OCI-LY3 (cell line): Measurements from ENCODE around the gene CAMK2G.

Experiments
- H2AFZ ChIP-seq: fragments of 200-600, 300-600 bp; shearing (Covaris generic); 2 replicates; pipeline ENCODE4 v1.6.0; 2014; ENCODE audit warnings: antibody characterized with exemption, low read depth, low read length
- H3K27ac ChIP-seq: fragments of 200-600, 300-600 bp; sonication (generic); 2 replicates; pipeline ENCODE4 v1.5.1; 2014; ENCODE audit warnings: mild to moderate bottlenecking, low read length, moderate library complexity, mixed read lengths
- H3K27me3 ChIP-seq: fragments of 200-600, 300-600 bp; sonication (generic); 2 replicates; pipeline ENCODE4 v1.6.1; 2014; ENCODE audit warnings: low read depth, low read length, mixed read lengths
- H3K36me3 ChIP-seq: fragments of 200-600, 300-600 bp; sonication (generic); replicated peaks from 2 replicates; pipeline ENCODE3; 2014; ENCODE audit warnings: low read depth, low read length, mixed read lengths
- H3K4me1 ChIP-seq: fragments of 300-600, 200-600 bp; sonication (generic); 2 replicates; pipeline ENCODE4 v1.6.1; 2014; ENCODE audit warnings: low read length, mixed read lengths
- H3K4me2 ChIP-seq: fragments of 200-600, 300-600 bp; sonication (generic); 2 replicates; pipeline ENCODE4 v1.6.1; 2014; ENCODE audit warnings: low read length, mixed read lengths
- H3K4me3 ChIP-seq: fragments of 300-600, 200-600 bp; sonication (generic); 2 replicates; pipeline ENCODE4 v1.5.1; 2014; ENCODE audit warnings: antibody characterized with exemption, mild to moderate bottlenecking, low read length, moderate library complexity
- H3K79me2 ChIP-seq: fragments of 300-600, 200-600 bp; shearing (Covaris generic); 2 replicates; pipeline ENCODE4 v1.6.1; 2014; ENCODE audit warnings: mild to moderate bottlenecking, low read length, mixed read lengths
- H3K9ac ChIP-seq: fragments of 300-600, 200-600 bp; shearing (Covaris generic); 2 replicates; pipeline ENCODE4 v1.6.0; 2014; ENCODE audit warnings: mild to moderate bottlenecking, low read length, moderate library complexity
- H3K9me3 ChIP-seq: fragments of 200-600, 300-600 bp; shearing (Covaris generic); 2 replicates; pipeline ENCODE4 v1.6.1; 2014; ENCODE audit warnings: low read length, mixed read lengths; ENCODE audit not compliant: insufficient read depth
- H4K20me1 ChIP-seq: fragments of 200-600, 300-600 bp; sonication (generic); 2 replicates; pipeline ENCODE4 v1.6.1; 2016; ENCODE audit warnings: low read length, mixed read lengths; ENCODE audit not compliant: insufficient read depth
- CTCF ChIP-seq: fragments of 200-600, 300-600 bp; sonication (generic); IDR thresholded peaks from 2 replicates; pipeline ENCODE4 v1.5.1; 2014; ENCODE audit warnings: antibody characterized with exemption, low read length, low read depth
- EZH2phosphoT487 ChIP-seq: fragments of 200-600 bp; shearing (Covaris generic); IDR thresholded peaks from 2 replicates; pipeline ENCODE4 v1.6.1; 2018; ENCODE audit warnings: antibody characterized with exemption, mixed run types, low read depth

The CAMK2G gene

GRCh38 chr10:73889014-73889413 lies 14.7 kb upstream of the CAMK2G start:
- Histone ChIP-seq H3K36me3 (no peaks in the 10 kb centered on the region), H3K4me1 (peaks cover 20% of the 10 kb centered on the region), H4K20me1 (no peaks in the 10 kb centered on the region), H3K4me2 (peak overlapping the region; percentile 30; the same call in 1 of the 2 replicates), H3K9ac (no peak overlapping the region; the same call in 1 of the 2 replicates), H3K9me3 (no peaks in the 10 kb centered on the region), H3K79me2 (no peaks in the 10 kb centered on the region), H2AFZ (peak overlapping the region; percentile 89; the same call in 1 of the 2 replicates), H3K4me3 (no peak overlapping the region), H3K27me3 (no peaks in the 10 kb centered on the region), H3K27ac (peak overlapping the region; percentile 55)
- TF ChIP-seq CTCF (no peak), EZH2phosphoT487 (no peak)

GRCh38 chr10:73888514-73888913 lies 14.2 kb upstream of the CAMK2G start:
- Histone ChIP-seq H3K27ac (peak overlapping the region; percentile 55), H2AFZ (0 out of 2 replicates have a peak overlapping the region, but pooled peaks have one; percentile 89), H3K27me3 (no peaks in the 10 kb centered on the region), H3K36me3 (no peaks in the 10 kb centered on the region), H3K9me3 (no peaks in the 10 kb centered on the region), H3K4me3 (no peak overlapping the region), H3K9ac (no peak overlapping the region; the same call in 1 of the 2 replicates), H4K20me1 (no peaks in the 10 kb centered on the region), H3K4me1 (peaks cover 20% of the 10 kb centered on the region), H3K4me2 (peak overlapping the region; percentile 30; the same call in 1 of the 2 replicates), H3K79me2 (no peaks in the 10 kb centered on the region)
- TF ChIP-seq EZH2phosphoT487, result no peak
- no peak for TF ChIP-seq CTCF

- Histone ChIP-seq H3K36me3 (no peaks in the 10 kb centered on the region), H3K27me3 (no peaks in the 10 kb centered on the region), H3K79me2 (no peaks in the 10 kb centered on the region), H3K9me3 (no peaks in the 10 kb centered on the region), H4K20me1 (no peaks in the 10 kb centered on the region), H3K4me1 (peaks cover 20% of the 10 kb centered on the region), H3K27ac (no peak overlapping the region), H3K4me3 (no peak overlapping the region), H3K9ac (no peak overlapping the region), H3K4me2 (no peak overlapping the region), H2AFZ (no peak overlapping the region)
- no peak for TF ChIP-seq CTCF
- no peak for TF ChIP-seq EZH2phosphoT487
Measured at GRCh38 chr10:73887294-73888039, 13.1 kb upstream of the CAMK2G start.

- Histone ChIP-seq H2AFZ (no peak overlapping the region), H3K4me3 (no peak overlapping the region), H4K20me1 (no peaks in the 10 kb centered on the region), H3K79me2 (no peaks in the 10 kb centered on the region), H3K27me3 (no peaks in the 10 kb centered on the region), H3K36me3 (no peaks in the 10 kb centered on the region), H3K4me2 (no peak overlapping the region), H3K9me3 (no peaks in the 10 kb centered on the region), H3K9ac (no peak overlapping the region), H3K4me1 (peaks cover 20% of the 10 kb centered on the region), H3K27ac (no peak overlapping the region)
- no peak for TF ChIP-seq EZH2phosphoT487
- TF ChIP-seq CTCF, result no peak
Measured at GRCh38 chr10:73886661-73887293, 12.4 kb upstream of the CAMK2G start.
